ENCODE measurements around the gene ANKRD60. TPM values are rescaled to one million over a fixed set of nuclear protein-coding genes. Genes with fewer than 3 reads are reported as not detected.

ANKRD60 gene
- total RNA-seq, 2 donors from 2014 or later, result 0.80 TPM; not detected in 1

GRCh38 chr20:58167759-58168158, 60.7 kb downstream of the ANKRD60 start:
- intact Hi-C loops (cut with DNase I), result no loop called here
- no peaks in the 10 kb centered on the region for H3K4me1 ChIP-seq (replicated peaks)
- no peak for TF ChIP-seq POLR2AphosphoS5 (IDR thresholded peaks at IDR 0.05)
- TF ChIP-seq POLR2A (IDR thresholded peaks at IDR 0.05), result no peak
- TF ChIP-seq CTCF (IDR thresholded peaks at IDR 0.05), result no peak
- no peaks in the 10 kb centered on the region for H3K9me3 ChIP-seq
- H3K27ac ChIP-seq, result no peak overlapping the region
- no peak overlapping the region for H3K4me3 ChIP-seq
- DNase-seq (ENCODE audit: low spot score), result no peak
- no peaks in the 10 kb centered on the region for H3K27me3 ChIP-seq (replicated peaks; ENCODE audit: insufficient read depth)
- H3K36me3 ChIP-seq, result no peaks in the 10 kb centered on the region
- 68% methylated on average over 7 of the region's 7 CpGs for WGBS

Other genes starting within 250 kb of the ANKRD60 start
- 10 to 100 TPM; 16.9 to 20.4 TPM for gene RAB22A, start 81.1 kb upstream of the ANKRD60 start, total RNA-seq
- gene VAPB, start 160.6 kb upstream of the ANKRD60 start, total RNA-seq, result 10 to 100 TPM; 14.2 to 21.1 TPM